WTC11 (cell line): Measurements from ENCODE around the gene NPAS3. TPM values are rescaled to one million over a fixed set of nuclear protein-coding genes. Genes with fewer than 3 reads are reported as not detected.

Experiments
- ATAC-seq: fragments of 200-7000 bp; cut with Tn5 transposase; 2 replicates; pipeline ENCODE4 v1.10.0; 2021; ENCODE audit warnings: mild to moderate bottlenecking, moderate library complexity
- CTCF ChIA-PET: fragments of 300-600 bp; sonication (Branson Sonifier 250); formaldehyde crosslinking; loops from one replicate; lab custom pipeline; 2021; ENCODE audit warnings: antibody characterized with exemption; lab: Charles Lee
- POLR2A ChIA-PET: fragments of 350-600 bp; sonication (Branson Sonifier 250); formaldehyde crosslinking; loops from one replicate; lab custom pipeline; 2021; ENCODE audit warnings: antibody characterized with exemption; lab: Charles Lee
- DNase-seq: peaks from one replicate; pipeline ENCODE4 v3.0.0; 2021; ENCODE audit warnings: low spot score
- H3K27ac Mint-ChIP-seq: 2 replicates; pipeline ENCODE4 v1.8.0; 2021; ENCODE audit warnings: mixed read lengths
- H3K27me3 Mint-ChIP-seq: 2 replicates; pipeline ENCODE4 v1.8.0; 2021; ENCODE audit warnings: low read depth, mild to moderate bottlenecking, moderate library complexity, mixed read lengths
- H3K36me3 Mint-ChIP-seq: 2 replicates; pipeline ENCODE4 v1.8.0; 2021; ENCODE audit warnings: mixed read lengths
- H3K4me1 Mint-ChIP-seq: 2 replicates; pipeline ENCODE4 v1.8.0; 2022; ENCODE audit warnings: mixed read lengths
- H3K4me3 Mint-ChIP-seq: 2 replicates; pipeline ENCODE4 v1.8.0; 2021; ENCODE audit warnings: mild to moderate bottlenecking, moderate library complexity, mixed read lengths
- H3K9me3 Mint-ChIP-seq: 2 replicates; pipeline ENCODE4 v1.8.0; 2021; ENCODE audit warnings: mixed read lengths
- ATF1 ChIP-seq: sonication (generic); formaldehyde crosslinking; IDR thresholded peaks from 2 replicates; pipeline ENCODE4 v1.8.1; 2023; ENCODE audit warnings: mild to moderate bottlenecking, moderate library complexity, missing genetic modification reagents
- CREM ChIP-seq: sonication (generic); formaldehyde crosslinking; IDR thresholded peaks from 2 replicates; pipeline ENCODE4 v1.8.1; 2022; ENCODE audit warnings: mild to moderate bottlenecking, missing genetic modification reagents, moderate library complexity
- FOXK1 ChIP-seq: sonication (generic); formaldehyde crosslinking; IDR thresholded peaks from 2 replicates; pipeline ENCODE4 v1.8.0; 2022; ENCODE audit warnings: mild to moderate bottlenecking, moderate library complexity, missing genetic modification reagents
- KAT7 ChIP-seq: sonication (generic); formaldehyde crosslinking; IDR thresholded peaks from 2 replicates; pipeline ENCODE4 v1.8.1; 2023; ENCODE audit warnings: missing genetic modification reagents, mild to moderate bottlenecking, borderline replicate concordance
- NFE2L1 ChIP-seq: sonication (generic); formaldehyde crosslinking; IDR thresholded peaks from 2 replicates; pipeline ENCODE4 v1.8.1; 2023; ENCODE audit warnings: missing genetic modification reagents
- RELA ChIP-seq: sonication (generic); formaldehyde crosslinking; IDR thresholded peaks from 2 replicates; pipeline ENCODE4 v1.8.1; 2022; ENCODE audit warnings: missing genetic modification reagents, mild to moderate bottlenecking, borderline replicate concordance
- SP1 ChIP-seq: sonication (generic); formaldehyde crosslinking; conservative IDR thresholded peaks from 2 replicates; pipeline ENCODE4 v1.8.1; 2022; ENCODE audit warnings: missing genetic modification reagents
- TEAD1 ChIP-seq: sonication (generic); formaldehyde crosslinking; IDR thresholded peaks from 2 replicates; pipeline ENCODE4 v1.8.0; 2022; ENCODE audit warnings: mild to moderate bottlenecking, missing genetic modification reagents
- TP53 ChIP-seq: sonication (generic); formaldehyde crosslinking; IDR thresholded peaks from 2 replicates; pipeline ENCODE4 v1.8.1; 2023; ENCODE audit warnings: mild to moderate bottlenecking, missing genetic modification reagents
- ZNF219 ChIP-seq: sonication (generic); formaldehyde crosslinking; IDR thresholded peaks from 2 replicates; pipeline ENCODE4 v1.8.0; 2023; ENCODE audit warnings: missing genetic modification reagents, mild to moderate bottlenecking, borderline replicate concordance
- ZNF396 ChIP-seq: fragments of 250-450 bp; sonication (Bioruptor Pico); IDR thresholded peaks from 2 replicates; pipeline ENCODE4 v1.8.0; 2021; ENCODE audit warnings: mild to moderate bottlenecking, moderate library complexity, borderline replicate concordance
- total RNA-seq: library from RNA; stranded (reverse); gene quantifications from 3 replicates; pipeline ENCODE4 v1.2.3, GENCODE V29; 2021
- TF ChIP-seq, protein P1 (sequence below): fragments of 250-450 bp; sonication (Bioruptor Pico); IDR thresholded peaks from 2 replicates; pipeline ENCODE4 v1.8.0; 2021; ENCODE audit warnings: mild to moderate bottlenecking
- TF ChIP-seq, protein P2 (sequence below): fragments of 250-450 bp; sonication (Bioruptor Pico); conservative IDR thresholded peaks from 2 replicates; pipeline ENCODE4 v1.9.0; 2021; ENCODE audit warnings: mild to moderate bottlenecking
- TF ChIP-seq, protein P3 (sequence below): sonication (generic); formaldehyde crosslinking; IDR thresholded peaks from 2 replicates; pipeline ENCODE4 v1.8.0; 2022; ENCODE audit warnings: mild to moderate bottlenecking, missing genetic modification reagents
- TF ChIP-seq, protein P4 (sequence below): sonication (generic); formaldehyde crosslinking; IDR thresholded peaks from 2 replicates; pipeline ENCODE4 v1.8.0; 2022; ENCODE audit warnings: missing genetic modification reagents
- TF ChIP-seq, protein P5 (sequence below): fragments of 250-450 bp; sonication (Bioruptor Pico); IDR thresholded peaks from 2 replicates; pipeline ENCODE4 v1.9.0; 2021; ENCODE audit warnings: mild to moderate bottlenecking
- TF ChIP-seq, protein P6 (sequence below): sonication (generic); formaldehyde crosslinking; IDR thresholded peaks from 2 replicates; pipeline ENCODE4 v1.8.0; 2023; ENCODE audit warnings: missing genetic modification reagents
- TF ChIP-seq, protein P7 (sequence below): fragments of 200-600 bp; IDR thresholded peaks from 2 replicates; pipeline ENCODE4 v1.8.0; 2022; ENCODE audit warnings: antibody characterized with exemption

The NPAS3 gene
- total RNA-seq, 1 experiment from 2014 or later: 3.2 TPM

DNA sequence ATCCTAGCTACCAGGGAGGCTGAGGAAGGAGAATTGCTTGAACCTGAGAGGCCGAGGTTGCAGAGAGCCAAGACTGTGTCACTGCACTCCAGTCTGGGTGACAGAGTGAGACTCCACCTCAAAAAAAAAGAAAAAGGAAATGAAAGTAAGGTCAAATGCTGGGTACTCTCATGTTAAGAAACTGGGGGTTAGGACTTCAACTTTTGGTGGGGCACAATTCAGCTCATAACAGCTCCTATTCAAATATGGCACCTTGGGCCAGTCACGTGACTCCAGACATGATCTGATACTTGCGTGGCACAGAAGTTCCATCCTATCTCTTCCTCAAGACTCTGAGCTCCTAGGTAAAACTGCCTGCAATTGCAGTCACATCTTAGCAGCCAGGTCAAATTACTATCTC, 869.5 kb downstream of the NPAS3 start (continued):
- TF ChIP-seq, protein P1, sequence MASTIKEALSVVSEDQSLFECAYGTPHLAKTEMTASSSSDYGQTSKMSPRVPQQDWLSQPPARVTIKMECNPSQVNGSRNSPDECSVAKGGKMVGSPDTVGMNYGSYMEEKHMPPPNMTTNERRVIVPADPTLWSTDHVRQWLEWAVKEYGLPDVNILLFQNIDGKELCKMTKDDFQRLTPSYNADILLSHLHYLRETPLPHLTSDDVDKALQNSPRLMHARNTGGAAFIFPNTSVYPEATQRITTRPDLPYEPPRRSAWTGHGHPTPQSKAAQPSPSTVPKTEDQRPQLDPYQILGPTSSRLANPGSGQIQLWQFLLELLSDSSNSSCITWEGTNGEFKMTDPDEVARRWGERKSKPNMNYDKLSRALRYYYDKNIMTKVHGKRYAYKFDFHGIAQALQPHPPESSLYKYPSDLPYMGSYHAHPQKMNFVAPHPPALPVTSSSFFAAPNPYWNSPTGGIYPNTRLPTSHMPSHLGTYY: no peak
- no peak for TF ChIP-seq ZNF396 (CRISPR knock-in tag)

DNA sequence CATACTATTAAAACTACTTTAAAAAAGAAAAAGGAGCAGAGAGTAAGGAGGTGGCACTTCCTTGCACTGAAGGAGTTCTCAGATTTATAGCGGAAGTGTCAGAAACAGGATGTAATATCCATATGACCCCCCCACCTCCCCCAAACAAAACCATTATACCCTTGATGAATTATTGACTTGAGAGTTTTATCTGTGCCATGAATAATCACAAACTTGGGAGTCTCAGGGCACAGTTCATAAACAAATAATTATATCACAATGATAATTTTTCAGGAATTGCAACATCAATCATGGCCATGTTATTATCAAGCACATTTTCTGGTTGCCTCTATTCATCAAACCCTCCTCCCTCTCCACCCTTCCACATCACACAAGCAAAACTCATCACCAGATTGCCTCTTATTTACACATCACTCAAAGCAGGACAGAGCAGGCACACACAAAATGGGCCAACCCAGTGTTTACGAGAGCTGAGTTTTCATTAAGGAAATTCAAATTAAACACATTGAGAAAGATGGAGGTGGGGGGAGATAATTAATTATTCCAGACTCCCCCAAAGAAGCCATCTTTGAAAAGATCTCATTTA, 870.8 kb downstream of the NPAS3 start:
- Mint-ChIP-seq H3K27ac (no peak overlapping the region), H3K9me3 (no peaks in the 10 kb centered on the region), H3K36me3 (no peaks in the 10 kb centered on the region), H3K4me1 (peaks cover 4% of the 10 kb centered on the region), H3K4me3 (no peak overlapping the region), H3K27me3 (no peaks in the 10 kb centered on the region)
- no peak for DNase-seq
- TF ChIP-seq CREM: no peak
- TF ChIP-seq, protein P2, sequence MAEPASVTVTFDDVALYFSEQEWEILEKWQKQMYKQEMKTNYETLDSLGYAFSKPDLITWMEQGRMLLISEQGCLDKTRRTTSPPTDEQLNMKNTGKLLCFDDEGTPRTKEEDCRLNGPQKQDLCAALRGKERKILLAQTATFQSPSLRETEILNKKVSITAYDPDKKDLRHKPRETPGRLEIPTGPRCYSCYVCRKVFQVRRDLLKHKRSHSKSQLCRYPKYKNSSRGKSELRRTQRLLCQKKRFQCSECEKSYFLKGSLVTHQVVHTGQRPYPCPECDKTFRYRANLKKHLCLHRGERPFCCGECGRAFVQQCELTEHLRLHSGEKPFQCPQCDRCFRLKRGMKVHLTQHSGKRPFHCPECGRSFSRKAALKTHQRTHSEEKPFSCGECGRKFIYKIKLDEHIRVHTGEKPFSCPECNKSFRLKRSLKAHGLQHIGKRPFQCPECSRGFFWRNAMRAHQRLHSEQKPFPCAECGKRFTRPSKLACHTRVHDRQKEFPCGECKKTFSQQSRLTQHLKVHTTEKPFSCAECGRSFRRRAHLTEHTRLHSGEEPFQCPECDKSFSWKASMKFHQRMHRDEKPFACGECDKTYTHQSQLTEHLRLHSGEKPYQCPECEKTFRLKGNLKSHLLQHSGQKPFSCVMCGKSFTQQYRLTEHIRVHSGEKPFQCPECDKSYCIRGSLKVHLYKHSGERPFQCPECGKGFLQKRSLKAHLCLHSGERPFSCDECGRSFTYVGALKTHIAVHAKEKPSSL: no peak
- TF ChIP-seq RELA (CRISPR knock-in tag): no peak
- no peak for TF ChIP-seq ATF1
- TF ChIP-seq, protein P3, sequence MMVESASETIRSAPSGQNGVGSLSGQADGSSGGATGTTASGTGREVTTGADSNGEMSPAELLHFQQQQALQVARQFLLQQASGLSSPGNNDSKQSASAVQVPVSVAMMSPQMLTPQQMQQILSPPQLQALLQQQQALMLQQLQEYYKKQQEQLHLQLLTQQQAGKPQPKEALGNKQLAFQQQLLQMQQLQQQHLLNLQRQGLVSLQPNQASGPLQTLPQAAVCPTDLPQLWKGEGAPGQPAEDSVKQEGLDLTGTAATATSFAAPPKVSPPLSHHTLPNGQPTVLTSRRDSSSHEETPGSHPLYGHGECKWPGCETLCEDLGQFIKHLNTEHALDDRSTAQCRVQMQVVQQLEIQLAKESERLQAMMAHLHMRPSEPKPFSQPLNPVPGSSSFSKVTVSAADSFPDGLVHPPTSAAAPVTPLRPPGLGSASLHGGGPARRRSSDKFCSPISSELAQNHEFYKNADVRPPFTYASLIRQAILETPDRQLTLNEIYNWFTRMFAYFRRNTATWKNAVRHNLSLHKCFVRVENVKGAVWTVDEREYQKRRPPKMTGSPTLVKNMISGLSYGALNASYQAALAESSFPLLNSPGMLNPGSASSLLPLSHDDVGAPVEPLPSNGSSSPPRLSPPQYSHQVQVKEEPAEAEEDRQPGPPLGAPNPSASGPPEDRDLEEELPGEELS (CRISPR knock-in tag): no peak
- TF ChIP-seq ZNF219: no peak
- TF ChIP-seq, protein P4, sequence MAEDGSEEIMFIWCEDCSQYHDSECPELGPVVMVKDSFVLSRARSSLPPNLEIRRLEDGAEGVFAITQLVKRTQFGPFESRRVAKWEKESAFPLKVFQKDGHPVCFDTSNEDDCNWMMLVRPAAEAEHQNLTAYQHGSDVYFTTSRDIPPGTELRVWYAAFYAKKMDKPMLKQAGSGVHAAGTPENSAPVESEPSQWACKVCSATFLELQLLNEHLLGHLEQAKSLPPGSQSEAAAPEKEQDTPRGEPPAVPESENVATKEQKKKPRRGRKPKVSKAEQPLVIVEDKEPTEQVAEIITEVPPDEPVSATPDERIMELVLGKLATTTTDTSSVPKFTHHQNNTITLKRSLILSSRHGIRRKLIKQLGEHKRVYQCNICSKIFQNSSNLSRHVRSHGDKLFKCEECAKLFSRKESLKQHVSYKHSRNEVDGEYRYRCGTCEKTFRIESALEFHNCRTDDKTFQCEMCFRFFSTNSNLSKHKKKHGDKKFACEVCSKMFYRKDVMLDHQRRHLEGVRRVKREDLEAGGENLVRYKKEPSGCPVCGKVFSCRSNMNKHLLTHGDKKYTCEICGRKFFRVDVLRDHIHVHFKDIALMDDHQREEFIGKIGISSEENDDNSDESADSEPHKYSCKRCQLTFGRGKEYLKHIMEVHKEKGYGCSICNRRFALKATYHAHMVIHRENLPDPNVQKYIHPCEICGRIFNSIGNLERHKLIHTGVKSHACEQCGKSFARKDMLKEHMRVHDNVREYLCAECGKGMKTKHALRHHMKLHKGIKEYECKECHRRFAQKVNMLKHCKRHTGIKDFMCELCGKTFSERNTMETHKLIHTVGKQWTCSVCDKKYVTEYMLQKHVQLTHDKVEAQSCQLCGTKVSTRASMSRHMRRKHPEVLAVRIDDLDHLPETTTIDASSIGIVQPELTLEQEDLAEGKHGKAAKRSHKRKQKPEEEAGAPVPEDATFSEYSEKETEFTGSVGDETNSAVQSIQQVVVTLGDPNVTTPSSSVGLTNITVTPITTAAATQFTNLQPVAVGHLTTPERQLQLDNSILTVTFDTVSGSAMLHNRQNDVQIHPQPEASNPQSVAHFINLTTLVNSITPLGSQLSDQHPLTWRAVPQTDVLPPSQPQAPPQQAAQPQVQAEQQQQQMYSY: no peak
- TF ChIP-seq, protein P5, sequence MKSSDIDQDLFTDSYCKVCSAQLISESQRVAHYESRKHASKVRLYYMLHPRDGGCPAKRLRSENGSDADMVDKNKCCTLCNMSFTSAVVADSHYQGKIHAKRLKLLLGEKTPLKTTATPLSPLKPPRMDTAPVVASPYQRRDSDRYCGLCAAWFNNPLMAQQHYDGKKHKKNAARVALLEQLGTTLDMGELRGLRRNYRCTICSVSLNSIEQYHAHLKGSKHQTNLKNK: no peak
- TF ChIP-seq SP1 (CRISPR knock-in tag): no peak
- TF ChIP-seq, protein P6, sequence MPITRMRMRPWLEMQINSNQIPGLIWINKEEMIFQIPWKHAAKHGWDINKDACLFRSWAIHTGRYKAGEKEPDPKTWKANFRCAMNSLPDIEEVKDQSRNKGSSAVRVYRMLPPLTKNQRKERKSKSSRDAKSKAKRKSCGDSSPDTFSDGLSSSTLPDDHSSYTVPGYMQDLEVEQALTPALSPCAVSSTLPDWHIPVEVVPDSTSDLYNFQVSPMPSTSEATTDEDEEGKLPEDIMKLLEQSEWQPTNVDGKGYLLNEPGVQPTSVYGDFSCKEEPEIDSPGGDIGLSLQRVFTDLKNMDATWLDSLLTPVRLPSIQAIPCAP (CRISPR knock-in tag): no peak
- TF ChIP-seq FOXK1: no peak
- POLR2A ChIA-PET: no interaction called here
- ATAC-seq: no peak
- CTCF ChIA-PET: interaction anchor here (2.0 kb wide), 1 partner anchor 289 kb away, joined by 4 read pairs; no protein-coding TSS in a partner anchor

DNA sequence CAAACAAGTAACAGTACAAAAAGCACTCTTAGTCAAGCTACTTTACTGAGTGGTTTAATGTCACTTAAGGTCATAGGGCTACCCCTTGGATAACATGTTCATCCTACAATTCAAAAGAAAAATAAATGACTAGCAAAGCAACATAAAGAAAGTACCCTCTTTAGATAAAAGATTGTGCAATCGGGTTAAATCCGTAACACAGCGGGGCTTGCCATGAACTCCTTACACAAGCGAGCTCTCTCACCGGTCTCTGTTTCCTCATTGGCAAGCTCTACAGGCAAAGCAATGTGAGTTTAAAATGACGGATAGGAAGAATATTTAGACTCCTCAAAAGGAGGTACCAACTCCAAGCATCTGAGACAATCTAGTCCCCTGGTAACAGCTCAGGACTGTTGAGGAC, 871.6 kb downstream of the NPAS3 start:
- CTCF ChIA-PET: interaction anchor here (1.0 to 2.0 kb wide), 2 partner anchors 11 to 288 kb away, joined by 3 to 4 read pairs; no protein-coding TSS in a partner anchor
- H3K9me3 Mint-ChIP-seq: no peaks in the 10 kb centered on the region
- peaks cover 4% of the 10 kb centered on the region for H3K4me1 Mint-ChIP-seq
- no peak for DNase-seq
- POLR2A ChIA-PET: no interaction called here
- H3K36me3 Mint-ChIP-seq: no peaks in the 10 kb centered on the region
- ATAC-seq: no peak
- no peak overlapping the region; the same call in 1 of the 2 replicates for H3K27ac Mint-ChIP-seq
- H3K27me3 Mint-ChIP-seq: no peaks in the 10 kb centered on the region
- TF ChIP-seq TEAD1: no peak
- TF ChIP-seq, protein P7, sequence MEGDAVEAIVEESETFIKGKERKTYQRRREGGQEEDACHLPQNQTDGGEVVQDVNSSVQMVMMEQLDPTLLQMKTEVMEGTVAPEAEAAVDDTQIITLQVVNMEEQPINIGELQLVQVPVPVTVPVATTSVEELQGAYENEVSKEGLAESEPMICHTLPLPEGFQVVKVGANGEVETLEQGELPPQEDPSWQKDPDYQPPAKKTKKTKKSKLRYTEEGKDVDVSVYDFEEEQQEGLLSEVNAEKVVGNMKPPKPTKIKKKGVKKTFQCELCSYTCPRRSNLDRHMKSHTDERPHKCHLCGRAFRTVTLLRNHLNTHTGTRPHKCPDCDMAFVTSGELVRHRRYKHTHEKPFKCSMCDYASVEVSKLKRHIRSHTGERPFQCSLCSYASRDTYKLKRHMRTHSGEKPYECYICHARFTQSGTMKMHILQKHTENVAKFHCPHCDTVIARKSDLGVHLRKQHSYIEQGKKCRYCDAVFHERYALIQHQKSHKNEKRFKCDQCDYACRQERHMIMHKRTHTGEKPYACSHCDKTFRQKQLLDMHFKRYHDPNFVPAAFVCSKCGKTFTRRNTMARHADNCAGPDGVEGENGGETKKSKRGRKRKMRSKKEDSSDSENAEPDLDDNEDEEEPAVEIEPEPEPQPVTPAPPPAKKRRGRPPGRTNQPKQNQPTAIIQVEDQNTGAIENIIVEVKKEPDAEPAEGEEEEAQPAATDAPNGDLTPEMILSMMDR: no peak
- TF ChIP-seq KAT7: no peak
- no peak for TF ChIP-seq TP53 (CRISPR knock-in tag)
- TF ChIP-seq NFE2L1: no peak
- H3K4me3 Mint-ChIP-seq: no peak overlapping the region
